H1 (cell line): ENCODE data around the gene ADTRP. TPM values are rescaled to one million over a fixed set of nuclear protein-coding genes. Genes with fewer than 3 reads are reported as not detected.

Experiments
- CHD7 ChIP-seq: fragments of 300-600 bp; sonication (generic); IDR thresholded peaks from 2 replicates; pipeline ENCODE4 v1.7.1; 2012; ENCODE audit warnings: low read length, moderate library complexity, mild to moderate bottlenecking, inconsistent platforms; ENCODE audit not compliant: insufficient replicate concordance
- EP300 ChIP-seq, 2 experiments: IDR thresholded peaks; 1 replicate in 1 of 2; 2 replicates in 1 of 2; pipeline ENCODE4 v1.6.1; 2011 to 2012; ENCODE audit warnings: low read depth in 2 of 2, low read length in 2 of 2, mild to moderate bottlenecking in 2 of 2, borderline replicate concordance in 1 of 2, inconsistent platforms in 1 of 2, moderate library complexity in 1 of 2
- polyA plus RNA-seq, 7 experiments: library from polyadenylated mRNA; depleted of rRNA in 3 of 7; stranded (reverse) in 5 of 7; unstranded in 2 of 7; fragments of >200 nt in 5 of 7; fragments of 200-250 nt in 2 of 7; gene quantifications; 1 replicate in 5 of 7; 2 replicates in 1 of 7; 4 replicates in 1 of 7; pipeline versions ENCODE4 v1.2.1 to v1.2.3, GENCODE V29; 2011 to 2013; ENCODE audit warnings: missing spikeins in 2 of 7, mixed read lengths in 2 of 7
- total RNA-seq: library from RNA; stranded (reverse); fragmentation: NEBNext Ultra II Directional; extraction: Animal tissue kit (Norgen Biotek cat#: 25700); gene quantifications from 2 replicates; pipeline ENCODE4 v1.2.1, GENCODE V29; 2021

Gene ADTRP
- total and polyA plus RNA-seq, 2 of the 8 experiments (the other 6 are each of a cell fraction or from before 2014, with no cell fraction given) = 0.08 to 0.45 TPM

GRCh38 chr6:11681770-11682169, 96.8 kb downstream of the ADTRP start (continued):
- TF ChIP-seq CHD7 = no peak
- no peak for TF ChIP-seq EP300 (IDR thresholded peaks at IDR 0.05; ENCODE audit: borderline replicate concordance in 1 of 2, low read depth in 2 of 2, low read length in 2 of 2)
